HG03066 (cell line): ENCODE results near the gene FGF1.
"Not testable (repeated sequence)": the region's sequence is repeated elsewhere in the genome, so short reads cannot be mapped to it uniquely, and the experiment has no call there.

Experiments
- ATAC-seq: cut with Tn5 transposase; IDR thresholded peaks from one replicate; pipeline ENCODE4 v1.9.1; 2021; ENCODE audit warnings: low read depth; ENCODE audit not compliant: unreplicated experiment

The FGF1 gene

DNA sequence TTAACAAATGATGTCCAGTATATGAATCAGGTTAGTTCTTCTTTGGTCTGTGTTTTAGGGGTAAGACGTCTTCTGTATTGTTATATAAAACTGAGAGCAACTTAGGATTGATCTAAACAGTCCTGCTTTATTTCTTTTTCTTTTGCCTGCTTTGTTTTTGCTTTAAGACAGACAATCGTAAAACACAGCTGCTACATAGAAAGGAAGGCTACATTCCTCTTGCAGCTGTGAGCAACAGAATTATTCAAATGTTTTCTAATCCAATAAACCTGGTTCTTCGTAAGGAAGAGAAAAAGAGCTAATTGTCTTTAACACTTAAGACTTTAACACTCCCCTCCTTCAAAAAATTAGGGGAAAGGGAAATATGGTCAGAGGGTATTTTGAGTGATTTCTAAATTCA is 14.6 kb downstream of the FGF1 start:
- ATAC-seq = no peak

GRCh38 chr5:142670804-142671203 is 15.1 kb downstream of the FGF1 start:
- ATAC-seq = no peak

GRCh38 chr5:142669477-142669876 is 16.4 kb downstream of the FGF1 start:
- no peak for ATAC-seq

- ATAC-seq = no peak
These were observed 17.6 kb downstream of the FGF1 start for GRCh38 chr5:142668336-142668735.

GRCh38 chr5:142667831-142668230 is 18.1 kb downstream of the FGF1 start:
- ATAC-seq = no peak

DNA sequence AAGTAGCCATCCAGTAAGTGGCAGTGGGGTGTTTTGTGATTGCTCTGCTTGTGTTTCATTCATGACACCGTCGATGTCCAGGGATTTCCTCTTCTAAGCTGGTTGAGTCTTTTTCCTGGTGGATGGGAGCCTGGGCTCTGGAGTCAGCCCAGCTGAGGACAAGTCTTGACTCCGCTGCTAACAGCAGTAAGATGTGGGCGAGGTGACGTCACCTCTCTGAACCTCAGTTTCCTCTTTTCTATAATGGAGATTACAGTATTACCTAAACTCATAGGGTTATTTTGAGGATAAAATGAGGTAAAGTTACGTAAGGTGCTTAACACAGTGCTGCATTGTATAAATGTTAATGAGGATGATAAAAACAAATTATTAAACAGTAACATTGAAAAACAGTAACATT is 21.3 kb downstream of the FGF1 start:
- ATAC-seq = no peak

- no peak for ATAC-seq
These were observed 21.8 kb downstream of the FGF1 start for GRCh38 chr5:142664067-142664466.

DNA sequence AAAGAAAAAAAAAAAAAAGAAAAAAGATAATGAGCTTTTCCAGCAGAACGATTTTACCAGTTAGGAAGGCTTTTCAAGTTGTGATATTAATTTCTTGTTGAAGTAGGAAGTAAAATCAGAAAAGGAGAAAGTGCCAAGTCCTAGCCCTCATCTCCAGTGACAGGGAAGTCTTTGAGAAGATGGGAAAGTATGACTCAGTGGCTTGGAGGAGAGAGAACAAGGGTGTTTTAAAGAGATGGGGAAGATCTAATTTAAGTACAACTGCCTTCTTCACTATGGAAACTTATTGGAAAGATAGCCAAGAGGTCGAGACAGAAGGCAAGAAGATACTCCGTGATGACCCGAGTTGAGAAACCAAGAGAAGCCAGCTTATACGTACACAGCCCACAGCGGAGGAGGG is 22.6 kb downstream of the FGF1 start:
- no peak for ATAC-seq

- no peak for ATAC-seq
These were observed 23.9 kb downstream of the FGF1 start for GRCh38 chr5:142661957-142662356.

DNA sequence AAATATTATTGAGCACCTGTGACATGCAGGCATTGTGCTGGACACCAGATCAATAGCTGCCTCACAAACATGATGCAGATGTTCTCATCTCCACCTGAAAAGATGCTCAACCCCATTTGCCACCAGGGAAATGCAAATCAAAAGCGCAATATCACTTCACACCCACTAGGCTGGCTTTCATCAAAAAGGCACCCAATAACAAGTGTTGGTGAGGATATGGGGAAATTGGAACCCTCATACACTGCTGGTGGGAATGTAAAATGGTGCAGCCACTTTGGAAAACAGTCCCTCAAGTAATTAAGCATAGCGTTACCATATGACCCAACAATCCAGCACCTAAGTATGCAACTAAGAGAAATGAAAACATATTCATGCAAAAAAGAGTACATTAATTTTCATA is 24.7 kb downstream of the FGF1 start:
- ATAC-seq = no peak

DNA sequence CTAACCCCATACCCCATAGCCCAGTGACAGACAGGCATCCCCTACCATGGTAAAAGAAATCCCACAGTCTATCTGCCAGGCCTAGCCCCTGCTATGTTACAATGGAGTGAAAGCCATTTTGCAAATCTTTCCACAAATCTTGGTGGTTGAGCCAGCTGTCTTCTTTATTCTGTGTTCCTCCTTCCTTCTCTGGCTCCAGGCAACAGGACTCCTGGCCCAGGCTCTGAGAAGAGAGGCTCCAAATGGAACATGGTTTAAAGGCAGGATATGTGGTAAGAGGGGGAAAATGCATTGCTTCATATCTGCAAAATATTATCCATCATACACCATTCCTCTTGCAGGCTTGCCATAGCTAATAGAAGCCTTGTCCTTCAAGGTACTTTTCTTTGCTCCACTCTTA is 25.2 kb downstream of the FGF1 start:
- no peak for ATAC-seq

DNA sequence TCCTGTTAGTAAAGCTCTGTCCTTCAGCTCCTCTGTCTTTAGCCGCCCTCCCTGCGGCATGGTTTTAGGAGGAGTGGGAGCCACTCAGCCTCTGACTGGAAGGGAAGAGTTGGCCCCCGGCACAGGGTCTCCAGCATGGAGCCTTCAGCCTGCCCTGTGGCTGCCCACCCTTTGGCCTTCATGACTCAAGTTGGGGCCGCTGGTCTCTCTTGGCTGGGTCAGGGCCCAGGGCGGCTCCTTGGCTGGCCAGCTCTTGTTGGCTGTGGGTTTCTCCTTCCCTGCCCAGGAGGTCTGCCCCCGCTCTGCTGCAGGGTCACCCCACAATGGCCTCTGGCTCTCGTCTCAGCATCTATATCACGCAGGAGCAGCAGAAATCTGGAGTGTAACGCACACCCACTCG is 25.7 kb downstream of the FGF1 start:
- ATAC-seq = no peak

DNA sequence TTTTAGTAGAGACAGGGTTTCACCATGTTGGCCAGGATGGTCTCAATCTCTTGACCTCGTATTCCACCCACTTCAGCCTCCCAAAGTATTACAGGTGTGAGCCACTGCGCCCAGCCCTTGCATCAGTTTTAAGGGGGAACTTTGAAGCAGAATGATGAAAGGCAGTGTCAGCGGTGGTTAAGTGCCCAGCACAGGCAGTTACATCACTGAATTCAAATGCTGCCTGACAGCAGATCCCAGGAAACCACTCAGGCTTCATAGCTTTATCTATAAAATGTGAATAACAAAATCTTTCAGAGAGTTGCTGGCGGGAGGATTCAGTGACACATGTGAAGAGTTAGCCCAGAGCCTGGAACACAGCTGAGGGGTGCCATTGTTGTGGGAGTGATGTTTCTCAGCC is 26.5 kb downstream of the FGF1 start:
- ATAC-seq = no peak

GRCh38 chr5:142658278-142658677 is 27.6 kb downstream of the FGF1 start:
- no peak for ATAC-seq

- ATAC-seq = no peak
These were observed 28.4 kb downstream of the FGF1 start for GRCh38 chr5:142657446-142657845.

DNA sequence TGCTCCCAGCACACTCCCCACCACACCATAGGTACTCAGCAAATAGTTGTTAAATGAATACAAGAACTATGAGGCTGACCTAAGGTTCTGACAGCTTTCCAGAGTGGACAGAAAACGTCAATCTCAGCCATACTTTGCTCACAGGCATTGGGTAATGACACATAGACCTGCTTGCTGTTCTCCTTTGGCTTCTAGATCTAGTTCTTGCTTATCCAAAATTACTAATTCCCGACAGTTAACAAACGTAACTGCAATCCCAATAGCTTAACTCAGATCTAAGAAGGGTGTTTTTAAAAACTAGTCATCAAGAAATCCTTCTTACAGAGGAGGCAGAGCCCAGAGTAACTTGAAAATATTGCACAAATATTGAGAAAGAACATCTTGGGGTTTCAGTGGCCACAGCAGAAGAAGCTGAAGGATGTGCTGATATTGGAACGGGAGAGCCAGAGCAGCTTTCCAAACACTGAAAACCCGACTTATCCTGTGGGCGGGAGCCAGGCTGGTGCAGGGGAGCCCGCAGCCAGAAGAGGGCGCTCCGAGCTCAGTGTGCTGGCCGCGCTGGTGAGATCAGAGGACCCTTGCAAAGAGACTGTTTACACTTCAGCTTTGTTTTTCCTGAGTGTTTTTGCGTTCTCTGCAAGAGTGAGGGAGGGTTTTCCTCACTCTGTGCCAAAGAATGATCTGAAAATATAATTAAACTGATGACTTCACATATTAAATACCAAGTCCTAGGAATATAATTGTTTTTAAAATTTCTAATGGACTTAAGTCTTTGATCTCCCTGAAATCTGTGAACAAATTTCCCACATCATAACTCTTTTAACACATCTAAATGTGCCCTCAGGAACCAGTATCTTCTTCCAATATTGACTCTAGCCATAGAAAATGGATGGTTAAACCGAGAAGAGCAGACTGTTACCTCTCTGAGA is 30.3 kb downstream of the FGF1 start:
- peak; percentile 66 for ATAC-seq

DNA sequence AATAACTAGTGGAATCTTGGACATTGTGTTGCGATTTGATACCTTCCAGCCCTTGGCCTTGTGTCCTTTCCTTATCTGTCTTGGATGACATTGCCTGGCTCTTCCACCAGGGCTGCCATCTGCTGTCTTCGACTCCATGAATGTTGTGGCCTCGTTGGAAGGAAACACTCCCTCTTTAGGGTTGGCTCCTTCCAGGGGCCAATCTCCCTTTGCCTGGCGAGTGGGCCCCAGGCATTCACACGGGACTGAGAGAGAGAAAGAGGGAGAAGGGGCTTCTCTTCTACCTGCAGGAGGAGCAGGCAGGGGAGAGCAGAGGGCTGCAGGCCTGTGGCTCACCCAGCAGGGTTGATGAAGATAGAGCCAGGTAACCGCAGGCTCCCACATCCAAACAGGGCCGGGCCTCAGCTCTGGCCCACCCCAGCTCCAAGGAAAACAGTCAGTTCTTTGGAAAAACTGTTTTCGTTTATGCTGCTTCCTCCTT is 31.3 kb downstream of the FGF1 start:
- ATAC-seq = no peak

- no peak for ATAC-seq
These were observed 32.6 kb downstream of the FGF1 start for GRCh38 chr5:142653321-142653720.

DNA sequence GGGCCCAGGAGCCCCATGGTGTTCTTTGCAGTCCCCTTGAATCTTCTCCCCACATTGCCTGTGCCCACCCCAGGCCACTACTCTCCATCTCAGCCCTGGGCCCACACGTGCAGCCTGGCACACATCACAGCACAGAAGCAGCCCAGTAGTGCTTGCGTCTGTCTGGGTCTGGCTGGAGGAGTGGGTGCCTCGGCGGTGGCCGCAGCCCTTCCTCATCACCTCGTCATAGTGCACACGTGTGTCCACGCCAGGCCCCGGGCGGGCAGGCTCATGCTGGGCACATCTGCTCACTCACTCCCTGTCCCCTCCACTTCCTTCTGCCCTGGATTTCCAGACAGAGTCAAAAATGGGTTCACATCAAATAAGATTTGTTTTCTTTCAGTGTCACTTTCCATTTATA is 33.3 kb downstream of the FGF1 start:
- no peak for ATAC-seq

DNA sequence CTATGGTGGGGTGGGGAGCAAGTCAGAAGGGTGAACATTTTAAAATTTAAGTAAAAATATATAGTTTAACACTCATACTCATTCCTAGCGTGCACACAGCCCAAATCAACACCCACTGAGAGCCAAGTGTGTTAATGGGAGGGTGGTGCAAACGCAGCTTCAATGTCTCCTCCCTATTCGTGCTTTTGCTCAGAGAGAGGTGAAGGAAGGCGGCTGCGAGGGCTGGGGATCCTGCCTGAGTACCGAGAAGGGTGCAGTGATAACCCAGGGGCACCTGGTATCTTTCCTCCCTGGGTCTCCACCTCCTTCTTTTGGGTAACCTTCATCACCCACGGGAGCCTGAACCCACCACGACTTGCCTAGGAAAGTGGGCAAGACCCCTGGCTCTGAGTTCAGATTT is 35.0 kb downstream of the FGF1 start:
- no peak for ATAC-seq

GRCh38 chr5:142650060-142650459 is 35.8 kb downstream of the FGF1 start:
- no peak for ATAC-seq

- ATAC-seq = not testable (repeated sequence)
These were observed 37.8 kb downstream of the FGF1 start for GRCh38 chr5:142648108-142648507.
